HEK293 (cell line): ENCODE data around the gene IFRD2.

Source experiments
- CTCF ChIA-PET: fragments of 350-600 bp; formaldehyde crosslinking; extraction: SDS; loops from one replicate; lab custom pipeline; 2021; ENCODE audit warnings: antibody characterized with exemption; lab: Yijun Ruan, JAX
- POLR2A ChIA-PET: fragments of 300-600 bp; formaldehyde crosslinking; extraction: SDS; loops from one replicate; lab custom pipeline; 2020; ENCODE audit warnings: antibody characterized with exemption, inconsistent platforms; lab: Yijun Ruan, JAX
- H3K27ac ChIP-seq: fragments of 200-500 bp; sonication (Bioruptor generic); 2 replicates; pipeline ENCODE4 v1.5.1; 2014; ENCODE audit warnings: low read depth, low read length, control low read depth, inconsistent platforms; ENCODE audit errors: extremely low read depth
- H3K36me3 ChIP-seq, 2 experiments: fragments of 200-500 bp in 1 of 2; sonication (Bioruptor generic) in 1 of 2; 1 replicate in 1 of 2; 2 replicates in 1 of 2; pipeline ENCODE4 v1.5.1; 2014 to 2017; ENCODE audit warnings: inconsistent platforms in 2 of 2, low read length in 2 of 2; ENCODE audit not compliant: control insufficient read depth in 2 of 2, insufficient read depth in 1 of 2
- H3K4me1 ChIP-seq: fragments of 200-500 bp; sonication (Bioruptor generic); 2 replicates; pipeline ENCODE4 v1.5.1; 2014; ENCODE audit warnings: mild to moderate bottlenecking, low read length, inconsistent platforms; ENCODE audit not compliant: control insufficient read depth, insufficient read depth
- H3K4me3 ChIP-seq: 2 replicates; pipeline ENCODE4 v1.5.1; 2011; ENCODE audit warnings: low read depth, mild to moderate bottlenecking, control low read depth, low read length, moderate library complexity
- H3K9me3 ChIP-seq: fragments of 200-500 bp; sonication (Bioruptor generic); 2 replicates; pipeline ENCODE4 v1.5.1; 2014; ENCODE audit warnings: low read depth, low read length, inconsistent platforms; ENCODE audit not compliant: control insufficient read depth, insufficient read depth
- ATF2 ChIP-seq: fragments of 450-650 bp; formaldehyde crosslinking; IDR thresholded peaks from 2 replicates; pipeline ENCODE4 v1.5.1; 2016; ENCODE audit warnings: missing biosample characterization, missing genetic modification characterization, low read depth
- HIC1 ChIP-seq: fragments of 450-650 bp; formaldehyde crosslinking; IDR thresholded peaks from 2 replicates; pipeline ENCODE4 v1.5.1; 2016; ENCODE audit warnings: missing biosample characterization, missing genetic modification characterization
- IKZF3 ChIP-seq: fragments of 450-650 bp; IDR thresholded peaks from 2 replicates; pipeline ENCODE4 v1.5.0; 2018; ENCODE audit warnings: missing biosample characterization, mild to moderate bottlenecking, missing genetic modification characterization, moderate library complexity
- KLF16 ChIP-seq: fragments of 450-650 bp; formaldehyde crosslinking; IDR thresholded peaks from 2 replicates; pipeline ENCODE4 v1.5.1; 2017; ENCODE audit warnings: missing biosample characterization, missing genetic modification characterization
- KLF9 ChIP-seq: fragments of 450-650 bp; formaldehyde crosslinking; IDR thresholded peaks from 2 replicates; pipeline ENCODE4 v1.5.1; 2016; ENCODE audit warnings: missing biosample characterization, missing genetic modification characterization, low read depth
- OSR2 ChIP-seq: fragments of 450-650 bp; formaldehyde crosslinking; IDR thresholded peaks from 2 replicates; pipeline ENCODE4 v1.5.1; 2016; ENCODE audit warnings: missing biosample characterization, missing genetic modification characterization
- SCRT1 ChIP-seq: fragments of 450-650 bp; formaldehyde crosslinking; IDR thresholded peaks from 2 replicates; pipeline ENCODE4 v1.5.1; 2016; ENCODE audit warnings: missing biosample characterization, missing genetic modification characterization, borderline replicate concordance
- SCRT2 ChIP-seq: fragments of 450-650 bp; formaldehyde crosslinking; IDR thresholded peaks from 2 replicates; pipeline ENCODE4 v1.5.1; 2016; ENCODE audit warnings: missing biosample characterization, missing genetic modification characterization
- SP3 ChIP-seq: fragments of 450-650 bp; formaldehyde crosslinking; IDR thresholded peaks from 2 replicates; pipeline ENCODE4 v1.5.1; 2016; ENCODE audit warnings: missing biosample characterization, missing genetic modification characterization
- SP7 ChIP-seq: fragments of 450-650 bp; formaldehyde crosslinking; IDR thresholded peaks from 2 replicates; pipeline ENCODE4 v1.5.1; 2016; ENCODE audit warnings: missing biosample characterization, missing genetic modification characterization
- WT1 ChIP-seq: fragments of 450-650 bp; formaldehyde crosslinking; IDR thresholded peaks from 2 replicates; pipeline ENCODE4 v1.5.1; 2016; ENCODE audit warnings: missing biosample characterization, missing genetic modification characterization
- YY2 ChIP-seq: fragments of 450-650 bp; formaldehyde crosslinking; IDR thresholded peaks from 2 replicates; pipeline ENCODE4 v1.5.1; 2016; ENCODE audit warnings: missing biosample characterization, missing genetic modification characterization
- ZBTB49 ChIP-seq: fragments of 450-650 bp; formaldehyde crosslinking; IDR thresholded peaks from 2 replicates; pipeline ENCODE4 v1.5.1; 2016; ENCODE audit warnings: missing biosample characterization, missing genetic modification characterization, low read depth
- ZBTB7A ChIP-seq: fragments of 450-650 bp; formaldehyde crosslinking; IDR thresholded peaks from 2 replicates; pipeline ENCODE4 v1.5.1; 2016; ENCODE audit warnings: low read depth, missing biosample characterization, missing genetic modification characterization
- ZFHX2 ChIP-seq: fragments of 450-650 bp; formaldehyde crosslinking; conservative IDR thresholded peaks from 2 replicates; pipeline ENCODE4 v1.5.1; 2016; ENCODE audit warnings: missing biosample characterization, missing genetic modification characterization
- ZFP37 ChIP-seq: fragments of 450-650 bp; formaldehyde crosslinking; IDR thresholded peaks from 2 replicates; pipeline ENCODE4 v1.5.1; 2016; ENCODE audit warnings: missing biosample characterization, missing genetic modification characterization
- ZIC2 ChIP-seq: fragments of 450-650 bp; formaldehyde crosslinking; IDR thresholded peaks from 2 replicates; pipeline ENCODE4 v1.5.1; 2016; ENCODE audit warnings: missing biosample characterization, missing genetic modification characterization
- ZNF121 ChIP-seq: fragments of 450-650 bp; formaldehyde crosslinking; IDR thresholded peaks from 2 replicates; pipeline ENCODE4 v1.5.1; 2016; ENCODE audit warnings: missing biosample characterization, missing genetic modification characterization
- ZNF146 ChIP-seq: fragments of 450-650 bp; formaldehyde crosslinking; IDR thresholded peaks from 2 replicates; pipeline ENCODE4 v1.5.1; 2016; ENCODE audit warnings: missing biosample characterization, missing genetic modification characterization
- ZNF23 ChIP-seq: fragments of 450-650 bp; formaldehyde crosslinking; IDR thresholded peaks from 2 replicates; pipeline ENCODE4 v1.5.1; 2016; ENCODE audit warnings: missing biosample characterization, missing genetic modification characterization, borderline replicate concordance
- ZNF341 ChIP-seq: fragments of 450-650 bp; formaldehyde crosslinking; IDR thresholded peaks from 2 replicates; pipeline ENCODE4; 2016; ENCODE audit warnings: low read depth, missing biosample characterization, missing genetic modification characterization
- ZNF501 ChIP-seq: fragments of 450-650 bp; formaldehyde crosslinking; IDR thresholded peaks from 2 replicates; pipeline ENCODE4 v1.5.1; 2016; ENCODE audit warnings: missing biosample characterization, missing genetic modification characterization
- ZNF530 ChIP-seq: fragments of 450-650 bp; formaldehyde crosslinking; IDR thresholded peaks from 2 replicates; pipeline ENCODE4 v1.5.1; 2016; ENCODE audit warnings: low read depth, missing biosample characterization, missing genetic modification characterization
- ZNF777 ChIP-seq: fragments of 450-650 bp; formaldehyde crosslinking; IDR thresholded peaks from 2 replicates; pipeline ENCODE4 v1.5.1; 2017; ENCODE audit warnings: missing biosample characterization, missing genetic modification characterization, borderline replicate concordance
- TF ChIP-seq, protein P1 (sequence below): fragments of 450-650 bp; formaldehyde crosslinking; IDR thresholded peaks from 2 replicates; pipeline ENCODE4 v1.5.1; 2016; ENCODE audit warnings: missing biosample characterization, missing genetic modification characterization
- TF ChIP-seq, protein P2 (sequence below): fragments of 450-650 bp; formaldehyde crosslinking; IDR thresholded peaks from 2 replicates; pipeline ENCODE4 v1.5.1; 2017; ENCODE audit warnings: missing biosample characterization, missing genetic modification characterization

IFRD2 gene

GRCh38 chr3:50267280-50267913, 24.8 kb downstream of the IFRD2 start (continued):
- peak; percentile 93 for TF ChIP-seq ZIC2 (tag by site-specific recombination)
- TF ChIP-seq SP3 (tag by site-specific recombination): peak; percentile 85
- TF ChIP-seq ZBTB7A (tag by site-specific recombination): no peak
- TF ChIP-seq SCRT2: peak; percentile 57; the same call in 1 of the 2 replicates
- no peak for TF ChIP-seq ZNF146 (tag by site-specific recombination)
- 0 out of 2 replicates have a peak, but pooled peaks have one; percentile 26 for TF ChIP-seq HIC1 (tag by site-specific recombination)
- peak; percentile 46 for TF ChIP-seq ZNF341 (tag by site-specific recombination)
- TF ChIP-seq SCRT1 (tag by site-specific recombination): no peak
- TF ChIP-seq, protein P1, sequence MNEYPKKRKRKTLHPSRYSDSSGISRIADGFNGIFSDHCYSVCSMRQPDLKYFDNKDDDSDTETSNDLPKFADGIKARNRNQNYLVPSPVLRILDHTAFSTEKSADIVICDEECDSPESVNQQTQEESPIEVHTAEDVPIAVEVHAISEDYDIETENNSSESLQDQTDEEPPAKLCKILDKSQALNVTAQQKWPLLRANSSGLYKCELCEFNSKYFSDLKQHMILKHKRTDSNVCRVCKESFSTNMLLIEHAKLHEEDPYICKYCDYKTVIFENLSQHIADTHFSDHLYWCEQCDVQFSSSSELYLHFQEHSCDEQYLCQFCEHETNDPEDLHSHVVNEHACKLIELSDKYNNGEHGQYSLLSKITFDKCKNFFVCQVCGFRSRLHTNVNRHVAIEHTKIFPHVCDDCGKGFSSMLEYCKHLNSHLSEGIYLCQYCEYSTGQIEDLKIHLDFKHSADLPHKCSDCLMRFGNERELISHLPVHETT (tag by site-specific recombination): no peak
- TF ChIP-seq, protein P2, sequence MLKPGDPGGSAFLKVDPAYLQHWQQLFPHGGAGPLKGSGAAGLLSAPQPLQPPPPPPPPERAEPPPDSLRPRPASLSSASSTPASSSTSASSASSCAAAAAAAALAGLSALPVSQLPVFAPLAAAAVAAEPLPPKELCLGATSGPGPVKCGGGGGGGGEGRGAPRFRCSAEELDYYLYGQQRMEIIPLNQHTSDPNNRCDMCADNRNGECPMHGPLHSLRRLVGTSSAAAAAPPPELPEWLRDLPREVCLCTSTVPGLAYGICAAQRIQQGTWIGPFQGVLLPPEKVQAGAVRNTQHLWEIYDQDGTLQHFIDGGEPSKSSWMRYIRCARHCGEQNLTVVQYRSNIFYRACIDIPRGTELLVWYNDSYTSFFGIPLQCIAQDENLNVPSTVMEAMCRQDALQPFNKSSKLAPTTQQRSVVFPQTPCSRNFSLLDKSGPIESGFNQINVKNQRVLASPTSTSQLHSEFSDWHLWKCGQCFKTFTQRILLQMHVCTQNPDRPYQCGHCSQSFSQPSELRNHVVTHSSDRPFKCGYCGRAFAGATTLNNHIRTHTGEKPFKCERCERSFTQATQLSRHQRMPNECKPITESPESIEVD (tag by site-specific recombination): no peak
- TF ChIP-seq IKZF3 (tag by site-specific recombination): 0 out of 2 replicates have a peak, but pooled peaks have one; percentile 31

DNA sequence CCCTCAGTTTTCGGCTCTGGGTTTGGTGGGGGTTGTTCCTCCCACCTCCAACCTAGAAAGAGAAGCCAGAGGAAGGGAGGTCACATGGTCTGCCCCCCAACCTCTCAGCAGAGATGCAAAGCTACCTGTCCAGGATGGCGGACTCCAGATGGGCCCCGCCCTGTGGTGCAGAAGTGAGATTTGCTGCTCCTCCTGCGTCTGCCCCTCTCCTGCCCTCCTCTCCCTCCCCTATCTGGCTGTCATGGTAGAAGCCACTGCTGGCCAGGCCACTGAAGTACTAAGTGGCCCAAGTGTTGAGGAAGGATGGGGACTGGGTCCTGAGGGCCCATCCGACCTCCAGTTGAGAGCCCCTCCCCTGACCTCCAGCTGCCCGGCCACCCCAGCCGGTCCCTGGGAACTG, 25.4 kb downstream of the IFRD2 start:
- TF ChIP-seq ZFHX2 (tag by site-specific recombination) (no peak), ZBTB49 (tag by site-specific recombination) (no peak), ZFP37 (tag by site-specific recombination) (no peak), ZNF501 (tag by site-specific recombination) (no peak), SP7 (tag by site-specific recombination) (no peak), WT1 (tag by site-specific recombination) (no peak), ZNF23 (tag by site-specific recombination) (no peak), ZNF530 (tag by site-specific recombination) (no peak), ATF2 (tag by site-specific recombination) (no peak), YY2 (tag by site-specific recombination) (no peak), OSR2 (no peak), KLF16 (tag by site-specific recombination) (no peak), ZNF777 (no peak), ZNF121 (no peak), KLF9 (tag by site-specific recombination) (no peak)
- ChIA-PET CTCF (interaction anchor here (0.7 to 1.8 kb wide), 4 partner anchors 20 to 1677 kb away, joined by 3 to 8 read pairs (median 4); no protein-coding TSS in a partner anchor), POLR2A (interaction anchor here (0.6 kb wide), 1 partner anchor 23 kb away, joined by 3 read pairs; no protein-coding TSS in a partner anchor)
- Histone ChIP-seq H3K36me3 (no peaks in the 10 kb centered on the region), H3K9me3 (no peaks in the 10 kb centered on the region), H3K27ac (no peak overlapping the region), H3K4me3 (no peak overlapping the region), H3K4me1 (peaks cover 3% of the 10 kb centered on the region; the same call in 1 of the 2 replicates)
